Panc1 (cell line): Measurements from ENCODE around the gene PSKH1. TPM values are rescaled to one million over a fixed set of nuclear protein-coding genes. Genes with fewer than 3 reads are reported as not detected.

Experiments used
- ATAC-seq: fragments of 200-7000 bp; cut with Tn5 transposase; 2 replicates; pipeline ENCODE4 v1.9.1; 2020; ENCODE audit warnings: mild to moderate bottlenecking, moderate library complexity
- BruUV-seq: library from RNA; stranded (reverse); fragments of 400-500 nt; replicated peaks from 2 replicates; lab custom pipeline; 2021; lab: Mats Ljungman, UMichigan
- CTCF ChIA-PET: fragments of 300-600 bp; sonication (Branson Sonifier 250); formaldehyde crosslinking; loops from one replicate; lab custom pipeline; 2022; ENCODE audit warnings: antibody characterized with exemption; lab: Charles Lee
- POLR2A ChIA-PET: fragments of 300-600 bp; sonication (Branson Sonifier 250); formaldehyde crosslinking; loops from one replicate; lab custom pipeline; 2022; ENCODE audit warnings: antibody characterized with exemption; lab: Charles Lee
- DNase-seq: peaks from one replicate; pipeline ENCODE4 v3.0.0-alpha.2; 2010; ENCODE audit warnings: low read depth, low spot score
- H3K27ac ChIP-seq: 2 replicates; pipeline ENCODE4 v1.5.1; 2011; ENCODE audit warnings: mild to moderate bottlenecking, low read length, inconsistent platforms
- H3K27me3 ChIP-seq: fragments of 200-500 bp; sonication (Bioruptor generic); 2 replicates; pipeline ENCODE4 v1.6.0; 2014; ENCODE audit warnings: low read length, inconsistent platforms; ENCODE audit not compliant: control insufficient read depth, insufficient read depth
- H3K36me3 ChIP-seq: fragments of 200-500 bp; sonication (Bioruptor generic); 2 replicates; pipeline ENCODE4 v1.5.1; 2014; ENCODE audit warnings: inconsistent platforms, mild to moderate bottlenecking, low read length, moderate library complexity; ENCODE audit not compliant: control insufficient read depth, insufficient read depth
- H3K4me1 ChIP-seq: 2 replicates; pipeline ENCODE4 v1.5.1; 2011; ENCODE audit warnings: inconsistent platforms, mild to moderate bottlenecking, low read length, moderate library complexity; ENCODE audit not compliant: control insufficient read depth, insufficient read depth
- H3K4me3 ChIP-seq, 2 experiments: 2 replicates each; pipeline ENCODE4 v1.5.1; 2011 to 2012; ENCODE audit warnings: low read depth in 2 of 2, low read length in 2 of 2, mild to moderate bottlenecking in 2 of 2, inconsistent platforms in 1 of 2, moderate library complexity in 1 of 2
- H3K9me3 ChIP-seq: fragments of 200-500 bp; sonication (Bioruptor generic); 2 replicates; pipeline ENCODE4 v1.5.1; 2014; ENCODE audit warnings: low read depth, mild to moderate bottlenecking, inconsistent platforms, low read length, moderate library complexity; ENCODE audit not compliant: control insufficient read depth, insufficient read depth
- POLR2AphosphoS5 ChIP-seq: IDR thresholded peaks from 2 replicates; pipeline ENCODE4 v1.6.1; 2012; ENCODE audit warnings: mild to moderate bottlenecking, low read depth, low read length, moderate library complexity
- SIN3A ChIP-seq: IDR thresholded peaks from 2 replicates; pipeline ENCODE4 v1.6.1; 2012; ENCODE audit warnings: low read depth, mild to moderate bottlenecking, low read length, moderate library complexity, borderline replicate concordance; ENCODE audit not compliant: insufficient read depth
- TCF7L2 ChIP-seq: IDR thresholded peaks from 2 replicates; pipeline ENCODE4 v1.6.1; 2011; ENCODE audit warnings: mild to moderate bottlenecking, low read depth, low read length, inconsistent platforms
- in situ Hi-C: cut with HindIII; loops from 2 replicates; pipeline ENCODE4 v1.10.0; 2016; ENCODE audit warnings: low sequenced_read_pairs, low pct_unique_long_range_greater_than_20kb
- intact Hi-C: fragments of 100-400 bp; cut with micrococcal nuclease; formaldehyde crosslinking; loops from one replicate; pipeline ENCODE4 v1.10.0; 2022; ENCODE audit not compliant: unreplicated experiment
- total RNA-seq: library from RNA; stranded (reverse); gene quantifications from one replicate; pipeline ENCODE4 v1.2.1, GENCODE V29; 2021; ENCODE audit not compliant: unreplicated experiment
- TF ChIP-seq, protein P1 (sequence below), 2 experiments: IDR thresholded peaks; 2 replicates each; pipeline ENCODE4 v1.6.1; 2011 to 2012; ENCODE audit warnings: low read depth in 2 of 2, control low read depth in 1 of 2, low read length in 1 of 2, mild to moderate bottlenecking in 1 of 2, moderate library complexity in 1 of 2; ENCODE audit not compliant: insufficient read depth in 1 of 2
- TF ChIP-seq, protein P2 (sequence below): fragments of 450-650 bp; IDR thresholded peaks from 2 replicates; pipeline ENCODE4 v1.5.1; 2017; ENCODE audit warnings: mild to moderate bottlenecking

PSKH1 gene
- total RNA-seq, 1 experiment from 2014 or later = 17.8 TPM

- H3K4me1 ChIP-seq = no peaks in the 10 kb centered on the region
- H3K9me3 ChIP-seq = no peaks in the 10 kb centered on the region
- no peaks in the 10 kb centered on the region for H3K36me3 ChIP-seq
- ATAC-seq (no peak), DNase-seq (no peak)
- TF ChIP-seq POLR2AphosphoS5 (no peak), SIN3A (no peak), TCF7L2 (no peak)
- TF ChIP-seq, protein P1, sequence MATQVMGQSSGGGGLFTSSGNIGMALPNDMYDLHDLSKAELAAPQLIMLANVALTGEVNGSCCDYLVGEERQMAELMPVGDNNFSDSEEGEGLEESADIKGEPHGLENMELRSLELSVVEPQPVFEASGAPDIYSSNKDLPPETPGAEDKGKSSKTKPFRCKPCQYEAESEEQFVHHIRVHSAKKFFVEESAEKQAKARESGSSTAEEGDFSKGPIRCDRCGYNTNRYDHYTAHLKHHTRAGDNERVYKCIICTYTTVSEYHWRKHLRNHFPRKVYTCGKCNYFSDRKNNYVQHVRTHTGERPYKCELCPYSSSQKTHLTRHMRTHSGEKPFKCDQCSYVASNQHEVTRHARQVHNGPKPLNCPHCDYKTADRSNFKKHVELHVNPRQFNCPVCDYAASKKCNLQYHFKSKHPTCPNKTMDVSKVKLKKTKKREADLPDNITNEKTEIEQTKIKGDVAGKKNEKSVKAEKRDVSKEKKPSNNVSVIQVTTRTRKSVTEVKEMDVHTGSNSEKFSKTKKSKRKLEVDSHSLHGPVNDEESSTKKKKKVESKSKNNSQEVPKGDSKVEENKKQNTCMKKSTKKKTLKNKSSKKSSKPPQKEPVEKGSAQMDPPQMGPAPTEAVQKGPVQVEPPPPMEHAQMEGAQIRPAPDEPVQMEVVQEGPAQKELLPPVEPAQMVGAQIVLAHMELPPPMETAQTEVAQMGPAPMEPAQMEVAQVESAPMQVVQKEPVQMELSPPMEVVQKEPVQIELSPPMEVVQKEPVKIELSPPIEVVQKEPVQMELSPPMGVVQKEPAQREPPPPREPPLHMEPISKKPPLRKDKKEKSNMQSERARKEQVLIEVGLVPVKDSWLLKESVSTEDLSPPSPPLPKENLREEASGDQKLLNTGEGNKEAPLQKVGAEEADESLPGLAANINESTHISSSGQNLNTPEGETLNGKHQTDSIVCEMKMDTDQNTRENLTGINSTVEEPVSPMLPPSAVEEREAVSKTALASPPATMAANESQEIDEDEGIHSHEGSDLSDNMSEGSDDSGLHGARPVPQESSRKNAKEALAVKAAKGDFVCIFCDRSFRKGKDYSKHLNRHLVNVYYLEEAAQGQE (IDR thresholded peaks at IDR 0.05; ENCODE audit: insufficient read depth in 1 of 2, low read depth in 2 of 2, low read length in 1 of 2) = no peak
- TF ChIP-seq, protein P2, sequence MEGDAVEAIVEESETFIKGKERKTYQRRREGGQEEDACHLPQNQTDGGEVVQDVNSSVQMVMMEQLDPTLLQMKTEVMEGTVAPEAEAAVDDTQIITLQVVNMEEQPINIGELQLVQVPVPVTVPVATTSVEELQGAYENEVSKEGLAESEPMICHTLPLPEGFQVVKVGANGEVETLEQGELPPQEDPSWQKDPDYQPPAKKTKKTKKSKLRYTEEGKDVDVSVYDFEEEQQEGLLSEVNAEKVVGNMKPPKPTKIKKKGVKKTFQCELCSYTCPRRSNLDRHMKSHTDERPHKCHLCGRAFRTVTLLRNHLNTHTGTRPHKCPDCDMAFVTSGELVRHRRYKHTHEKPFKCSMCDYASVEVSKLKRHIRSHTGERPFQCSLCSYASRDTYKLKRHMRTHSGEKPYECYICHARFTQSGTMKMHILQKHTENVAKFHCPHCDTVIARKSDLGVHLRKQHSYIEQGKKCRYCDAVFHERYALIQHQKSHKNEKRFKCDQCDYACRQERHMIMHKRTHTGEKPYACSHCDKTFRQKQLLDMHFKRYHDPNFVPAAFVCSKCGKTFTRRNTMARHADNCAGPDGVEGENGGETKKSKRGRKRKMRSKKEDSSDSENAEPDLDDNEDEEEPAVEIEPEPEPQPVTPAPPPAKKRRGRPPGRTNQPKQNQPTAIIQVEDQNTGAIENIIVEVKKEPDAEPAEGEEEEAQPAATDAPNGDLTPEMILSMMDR = no peak
- H3K4me3 ChIP-seq = no peak overlapping the region
- H3K27ac ChIP-seq = no peak overlapping the region
- CTCF ChIA-PET = no interaction called here
- in situ Hi-C loops = no loop called here
- no peaks in the 10 kb centered on the region for H3K27me3 ChIP-seq
- intact Hi-C loops = no loop called here
- POLR2A ChIA-PET = interaction anchor here (0.5 kb wide), 1 partner anchor 367 kb away, joined by 3 read pairs; no protein-coding TSS in a partner anchor
- BruUV-seq = no TSS peak
Observed at GRCh38 chr16:67886387-67886786, 6.7 kb upstream of the PSKH1 start.

- BruUV-seq = no TSS peak
- ChIA-PET POLR2A (no interaction called here), CTCF (no interaction called here)
- no peaks in the 10 kb centered on the region for H3K27me3 ChIP-seq
- H3K36me3 ChIP-seq = no peaks in the 10 kb centered on the region; the same call in 1 of the 2 replicates
- in situ Hi-C loops (no loop called here), intact Hi-C loops (no loop called here)
- H3K4me1 ChIP-seq = no peaks in the 10 kb centered on the region
- no peak overlapping the region for H3K27ac ChIP-seq
- TF ChIP-seq, protein P2 = no peak
- TF ChIP-seq SIN3A (no peak), POLR2AphosphoS5 (no peak), TCF7L2 (no peak)
- TF ChIP-seq, protein P1 (IDR thresholded peaks at IDR 0.05; ENCODE audit: insufficient read depth in 1 of 2, low read depth in 2 of 2, low read length in 1 of 2) = no peak
- no peak overlapping the region for H3K4me3 ChIP-seq
- no peaks in the 10 kb centered on the region for H3K9me3 ChIP-seq
- ATAC-seq (no peak), DNase-seq (no peak)
Observed at GRCh38 chr16:67888331-67888730, 4.7 kb upstream of the PSKH1 start.
